Subcutaneous adipose tissue (tissue), 4 donors: ENCODE data around the gene GTF2F2. TPM values are rescaled to one million over a fixed set of nuclear protein-coding genes. Genes with fewer than 3 reads are reported as not detected.

Experiments used
- total RNA-seq, 4 donors: library from RNA; depleted of rRNA; stranded (reverse); fragments of >200 nt; gene quantifications; one replicate each; pipeline ENCODE4 v1.1.0, GENCODE V29; 2016
- TF ChIP-seq, protein P1 (sequence below): fragments of 450-650 bp; IDR thresholded peaks from one replicate; pipeline ENCODE4 v1.5.1; 2016; ENCODE audit warnings: low read depth, mild to moderate bottlenecking, control low read depth, antibody characterized with exemption, moderate library complexity

Gene GTF2F2
- total RNA-seq, 4 donors from 2014 or later = 9.0 to 21.5 (median 15.2) TPM

DNA sequence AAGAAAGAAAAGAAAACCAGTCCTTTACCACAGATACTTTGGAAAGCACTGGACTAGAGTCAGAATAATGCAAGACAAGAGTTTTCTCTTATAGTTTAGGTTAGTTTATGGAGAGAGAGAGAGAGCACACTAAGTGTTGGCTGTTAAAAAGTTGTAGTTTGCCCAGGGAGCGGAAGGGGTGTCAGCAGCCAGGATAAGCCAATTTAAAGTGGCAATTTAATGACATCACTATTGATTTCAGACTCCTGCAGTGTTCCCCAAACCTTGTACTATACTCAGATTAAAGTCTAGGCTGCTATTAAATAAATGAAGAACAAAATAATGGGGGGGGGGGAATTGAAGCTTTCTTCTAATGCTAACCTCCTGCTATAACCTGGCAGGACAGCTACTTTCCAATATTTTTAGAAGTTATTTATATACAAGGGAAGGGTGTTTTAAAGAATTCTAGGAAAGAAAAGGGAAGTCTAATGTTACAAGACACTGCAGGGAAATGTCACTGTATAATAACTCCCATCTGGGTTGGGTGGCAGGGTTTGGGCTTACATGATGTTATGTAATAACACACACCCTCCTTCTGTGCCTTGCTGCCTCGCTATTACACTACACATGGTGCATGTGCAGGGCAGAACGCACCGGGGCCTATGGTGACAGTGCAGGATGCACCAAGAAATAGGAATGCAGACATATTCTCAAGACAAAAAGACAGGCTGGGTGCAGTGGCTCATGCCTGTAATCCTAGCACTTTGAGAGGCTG, 200.7 kb downstream of the GTF2F2 start:
- TF ChIP-seq, protein P1, sequence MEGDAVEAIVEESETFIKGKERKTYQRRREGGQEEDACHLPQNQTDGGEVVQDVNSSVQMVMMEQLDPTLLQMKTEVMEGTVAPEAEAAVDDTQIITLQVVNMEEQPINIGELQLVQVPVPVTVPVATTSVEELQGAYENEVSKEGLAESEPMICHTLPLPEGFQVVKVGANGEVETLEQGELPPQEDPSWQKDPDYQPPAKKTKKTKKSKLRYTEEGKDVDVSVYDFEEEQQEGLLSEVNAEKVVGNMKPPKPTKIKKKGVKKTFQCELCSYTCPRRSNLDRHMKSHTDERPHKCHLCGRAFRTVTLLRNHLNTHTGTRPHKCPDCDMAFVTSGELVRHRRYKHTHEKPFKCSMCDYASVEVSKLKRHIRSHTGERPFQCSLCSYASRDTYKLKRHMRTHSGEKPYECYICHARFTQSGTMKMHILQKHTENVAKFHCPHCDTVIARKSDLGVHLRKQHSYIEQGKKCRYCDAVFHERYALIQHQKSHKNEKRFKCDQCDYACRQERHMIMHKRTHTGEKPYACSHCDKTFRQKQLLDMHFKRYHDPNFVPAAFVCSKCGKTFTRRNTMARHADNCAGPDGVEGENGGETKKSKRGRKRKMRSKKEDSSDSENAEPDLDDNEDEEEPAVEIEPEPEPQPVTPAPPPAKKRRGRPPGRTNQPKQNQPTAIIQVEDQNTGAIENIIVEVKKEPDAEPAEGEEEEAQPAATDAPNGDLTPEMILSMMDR = no peak

DNA sequence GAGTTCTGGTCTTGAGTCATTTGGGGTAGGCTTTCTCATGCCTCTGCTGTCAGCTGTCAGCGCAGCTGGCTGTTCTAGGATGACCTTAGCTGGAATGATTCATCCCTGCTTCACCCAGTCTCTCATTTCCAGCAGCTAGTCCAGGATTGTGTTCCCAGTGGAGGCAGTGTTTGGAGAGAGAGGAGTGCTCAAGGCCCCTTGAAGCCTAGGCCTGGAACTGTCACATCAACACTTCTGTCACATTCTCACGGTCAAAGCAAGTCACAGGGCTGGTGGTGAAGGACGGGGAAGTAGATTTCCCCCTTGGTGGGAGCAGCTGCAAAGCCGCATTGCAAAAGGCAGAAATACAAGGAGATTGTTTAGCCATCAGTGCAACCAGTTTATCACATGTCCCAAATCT, 205.5 kb downstream of the GTF2F2 start:
- TF ChIP-seq, protein P1 = no peak

DNA sequence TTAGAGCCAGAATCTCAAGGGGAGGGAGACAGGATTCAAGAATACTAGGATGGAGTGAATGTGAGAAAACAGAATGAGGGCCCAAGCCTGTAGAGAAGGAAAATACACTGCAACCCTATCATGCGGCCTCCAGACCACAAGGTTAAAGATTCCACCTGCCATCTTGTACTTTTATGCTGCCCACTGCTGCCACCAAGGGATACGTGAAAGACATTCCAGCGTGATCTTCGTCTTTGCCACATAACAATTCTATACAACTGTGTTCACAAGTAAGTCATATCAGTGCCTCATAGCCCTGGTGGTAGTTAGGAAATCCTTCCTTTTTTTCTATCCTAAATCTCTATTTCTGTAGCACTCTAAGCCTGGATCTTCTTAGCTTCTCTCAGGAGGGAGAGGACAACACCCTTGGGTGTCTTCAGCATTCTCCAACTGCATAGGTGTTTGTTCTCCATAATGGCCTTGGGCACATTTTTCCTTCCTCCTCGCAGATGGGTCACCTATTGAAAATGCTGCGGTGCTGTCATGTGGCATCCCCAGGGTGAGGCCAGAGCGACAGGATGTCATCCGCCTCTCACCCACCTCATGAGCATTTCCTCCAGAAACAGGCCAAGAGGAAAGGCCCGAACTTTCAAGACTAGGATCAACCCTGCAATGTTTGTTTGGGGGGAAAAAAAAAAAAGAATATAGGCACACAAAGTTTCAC, 207.1 kb downstream of the GTF2F2 start:
- TF ChIP-seq, protein P1 = no peak

DNA sequence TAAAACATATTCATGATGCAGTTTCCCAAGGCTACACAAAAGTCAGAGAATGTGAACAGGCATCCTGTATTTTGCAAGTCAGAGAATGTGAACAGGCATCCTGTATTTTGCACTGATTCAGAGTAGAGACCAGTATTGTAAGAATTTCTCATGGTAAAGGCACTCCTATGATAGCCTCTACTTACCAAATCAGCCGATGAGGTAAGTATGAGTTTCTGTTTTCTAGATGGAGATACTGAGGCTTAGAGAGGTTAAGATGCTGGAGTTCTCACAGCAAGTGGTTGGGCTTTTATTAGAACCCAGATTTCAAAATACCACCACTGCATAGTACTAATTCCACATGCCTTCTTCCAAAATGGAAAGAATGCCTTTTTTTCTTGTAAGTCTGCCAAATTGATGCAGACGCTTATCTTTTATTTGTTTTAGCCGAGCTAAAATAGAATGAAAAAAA, 208.4 kb downstream of the GTF2F2 start:
- TF ChIP-seq, protein P1 = no peak

DNA sequence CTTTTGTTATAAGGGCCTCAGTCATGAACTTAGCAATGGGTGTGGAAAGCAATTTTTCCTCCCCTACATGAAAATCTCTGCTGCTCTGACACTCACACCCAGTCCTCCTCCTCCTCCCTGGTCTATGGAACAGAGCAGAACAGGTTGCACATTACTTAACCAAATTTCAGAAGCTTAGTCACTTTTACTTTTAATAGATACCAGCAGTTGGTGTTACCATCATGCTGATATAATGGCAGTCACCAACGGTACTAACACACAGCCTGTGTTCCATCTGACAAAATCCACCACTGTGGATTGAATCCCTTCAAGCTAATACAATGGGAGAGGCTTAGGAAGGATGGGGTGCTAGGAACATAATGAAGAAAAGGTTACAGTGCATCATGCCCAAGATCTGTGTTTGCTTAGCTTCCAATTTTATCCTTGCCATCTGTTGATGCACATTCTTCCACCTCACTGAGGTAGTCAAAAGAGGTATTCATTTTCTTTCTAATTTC, 210.9 kb downstream of the GTF2F2 start:
- TF ChIP-seq, protein P1 = no peak

DNA sequence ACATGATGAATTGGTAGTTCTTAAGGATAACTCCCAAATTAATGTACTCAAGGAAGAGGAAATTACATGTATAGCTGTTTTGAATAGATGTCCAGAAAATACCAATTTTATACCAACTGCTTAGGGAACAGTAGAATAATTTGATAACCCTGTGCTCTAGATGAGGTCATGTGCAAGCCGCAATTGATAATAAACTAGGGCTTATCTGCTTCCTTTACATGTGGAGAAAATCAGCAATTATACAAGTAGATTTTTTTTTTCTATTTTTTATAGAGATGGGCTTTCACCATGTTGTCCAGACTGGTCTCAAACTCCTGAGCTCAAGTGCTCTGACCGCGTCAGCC, 211.4 kb downstream of the GTF2F2 start:
- TF ChIP-seq, protein P1 = no peak
